ENCODE data around the gene VDR. TPM values are rescaled to one million over a fixed set of nuclear protein-coding genes. Genes with fewer than 3 reads are reported as not detected.

The VDR gene
- total RNA-seq, 1 donor from 2014 or later: not detected

- Mint-ChIP-seq H3K9me3 (no peaks in the 10 kb centered on the region), H3K4me3 (peak overlapping the region; percentile 60), H3K27ac (peak overlapping the region; percentile 85), H3K4me1 (peaks cover 50% of the 10 kb centered on the region), H3K36me3 (no peaks in the 10 kb centered on the region), H3K27me3 (ENCODE audit: insufficient read depth, low read depth) (peaks cover 14% of the 10 kb centered on the region)
- no peaks in the 10 kb centered on the region for H4K20me1 ChIP-seq (ENCODE audit: low read depth)
- H3K27me3 ChIP-seq: no peaks in the 10 kb centered on the region
- H3K9me3 ChIP-seq (ENCODE audit: low read depth): no peaks in the 10 kb centered on the region
- no peak for DNase-seq (ENCODE audit: low spot score)
- no peak overlapping the region for H3K27ac ChIP-seq
- H3F3A ChIP-seq (ENCODE audit: low read depth): peaks cover 8% of the 10 kb centered on the region
- H3K79me2 ChIP-seq (ENCODE audit: low read depth): no peaks in the 10 kb centered on the region
- H3K36me3 ChIP-seq: no peaks in the 10 kb centered on the region
- H2AFZ ChIP-seq (replicated peaks): no peak overlapping the region
- H3K4me2 ChIP-seq: no peak overlapping the region
- TF ChIP-seq EZH2phosphoT487 (IDR thresholded peaks at IDR 0.05) (no peak), EZH2 (IDR thresholded peaks at IDR 0.05) (no peak), CTCF (IDR thresholded peaks at IDR 0.05) (no peak)
- no peak overlapping the region for H3K4me3 ChIP-seq
- H3K9ac ChIP-seq: no peak overlapping the region
- peaks cover 11% of the 10 kb centered on the region for H3K4me1 ChIP-seq
These were observed 70.4 kb downstream of the VDR start for GRCh38 chr12:47834199-47834903.

DNA sequence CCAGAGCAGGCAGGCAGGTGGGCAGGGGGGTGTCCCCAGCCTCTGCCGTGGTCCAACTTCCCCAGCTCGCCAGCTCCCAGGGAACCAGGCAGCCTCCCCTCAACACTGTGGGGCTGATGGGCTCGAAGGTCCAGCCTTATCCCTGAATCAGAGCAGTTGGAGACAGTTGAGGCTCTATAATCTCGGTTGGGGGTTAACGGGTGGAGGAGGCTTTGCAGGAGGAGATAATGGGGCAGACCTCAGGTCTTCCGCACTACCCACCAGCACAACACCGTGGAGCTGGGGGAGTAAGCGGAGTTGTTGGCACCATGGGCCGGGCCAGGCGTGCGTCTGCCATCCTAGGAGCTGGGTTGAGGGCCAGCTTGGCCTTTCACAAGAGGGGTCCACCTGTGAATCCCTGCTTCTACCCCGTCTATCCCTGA lies 71.2 kb downstream of the VDR start:
- TF ChIP-seq CTCF (IDR thresholded peaks at IDR 0.05): no peak
- TF ChIP-seq EZH2 (IDR thresholded peaks at IDR 0.05): no peak
- TF ChIP-seq EZH2phosphoT487 (IDR thresholded peaks at IDR 0.05): no peak
- Histone ChIP-seq H3K27ac (no peak overlapping the region), H3K79me2 (ENCODE audit: low read depth) (no peaks in the 10 kb centered on the region), H3K36me3 (no peaks in the 10 kb centered on the region), H3K9me3 (ENCODE audit: low read depth) (no peaks in the 10 kb centered on the region), H3K27me3 (no peaks in the 10 kb centered on the region), H2AFZ (replicated peaks) (no peak overlapping the region), H3F3A (ENCODE audit: low read depth) (peaks cover 8% of the 10 kb centered on the region), H3K4me3 (no peak overlapping the region), H3K9ac (no peak overlapping the region), H3K4me1 (peaks cover 15% of the 10 kb centered on the region), H3K4me2 (no peak overlapping the region), H4K20me1 (ENCODE audit: low read depth) (no peaks in the 10 kb centered on the region)
- Mint-ChIP-seq H3K27ac (peak overlapping the region; percentile 85), H3K4me3 (no peak overlapping the region), H3K36me3 (no peaks in the 10 kb centered on the region), H3K9me3 (no peaks in the 10 kb centered on the region), H3K4me1 (peaks cover 57% of the 10 kb centered on the region), H3K27me3 (ENCODE audit: insufficient read depth, low read depth) (peaks cover 10% of the 10 kb centered on the region)
- no peak for DNase-seq (ENCODE audit: low spot score)

- Histone ChIP-seq H3K9ac (no peak overlapping the region), H3K4me2 (no peak overlapping the region), H2AFZ (replicated peaks) (no peak overlapping the region), H4K20me1 (ENCODE audit: low read depth) (no peaks in the 10 kb centered on the region), H3F3A (ENCODE audit: low read depth) (peaks cover 8% of the 10 kb centered on the region), H3K27me3 (no peaks in the 10 kb centered on the region), H3K4me3 (no peak overlapping the region), H3K9me3 (ENCODE audit: low read depth) (no peaks in the 10 kb centered on the region), H3K4me1 (peaks cover 18% of the 10 kb centered on the region), H3K36me3 (no peaks in the 10 kb centered on the region), H3K79me2 (ENCODE audit: low read depth) (no peaks in the 10 kb centered on the region), H3K27ac (no peak overlapping the region)
- peak overlapping the region; percentile 65 for H3K27ac Mint-ChIP-seq
- H3K4me3 Mint-ChIP-seq: no peak overlapping the region
- H3K9me3 Mint-ChIP-seq: no peaks in the 10 kb centered on the region
- no peaks in the 10 kb centered on the region for H3K36me3 Mint-ChIP-seq
- DNase-seq (ENCODE audit: low spot score): no peak
- peaks cover 5% of the 10 kb centered on the region for H3K27me3 Mint-ChIP-seq (ENCODE audit: insufficient read depth, low read depth)
- TF ChIP-seq EZH2phosphoT487 (IDR thresholded peaks at IDR 0.05) (no peak), CTCF (IDR thresholded peaks at IDR 0.05) (no peak), EZH2 (IDR thresholded peaks at IDR 0.05) (no peak)
- H3K4me1 Mint-ChIP-seq: peaks cover 56% of the 10 kb centered on the region
These were observed 72.4 kb downstream of the VDR start for GRCh38 chr12:47832263-47832933.
